ENCODE data around the gene NUCKS1.

NUCKS1 gene

GRCh38 chr1:205666372-205667166, 83.4 kb downstream of the NUCKS1 start:
- no peak for DNase-seq

DNA sequence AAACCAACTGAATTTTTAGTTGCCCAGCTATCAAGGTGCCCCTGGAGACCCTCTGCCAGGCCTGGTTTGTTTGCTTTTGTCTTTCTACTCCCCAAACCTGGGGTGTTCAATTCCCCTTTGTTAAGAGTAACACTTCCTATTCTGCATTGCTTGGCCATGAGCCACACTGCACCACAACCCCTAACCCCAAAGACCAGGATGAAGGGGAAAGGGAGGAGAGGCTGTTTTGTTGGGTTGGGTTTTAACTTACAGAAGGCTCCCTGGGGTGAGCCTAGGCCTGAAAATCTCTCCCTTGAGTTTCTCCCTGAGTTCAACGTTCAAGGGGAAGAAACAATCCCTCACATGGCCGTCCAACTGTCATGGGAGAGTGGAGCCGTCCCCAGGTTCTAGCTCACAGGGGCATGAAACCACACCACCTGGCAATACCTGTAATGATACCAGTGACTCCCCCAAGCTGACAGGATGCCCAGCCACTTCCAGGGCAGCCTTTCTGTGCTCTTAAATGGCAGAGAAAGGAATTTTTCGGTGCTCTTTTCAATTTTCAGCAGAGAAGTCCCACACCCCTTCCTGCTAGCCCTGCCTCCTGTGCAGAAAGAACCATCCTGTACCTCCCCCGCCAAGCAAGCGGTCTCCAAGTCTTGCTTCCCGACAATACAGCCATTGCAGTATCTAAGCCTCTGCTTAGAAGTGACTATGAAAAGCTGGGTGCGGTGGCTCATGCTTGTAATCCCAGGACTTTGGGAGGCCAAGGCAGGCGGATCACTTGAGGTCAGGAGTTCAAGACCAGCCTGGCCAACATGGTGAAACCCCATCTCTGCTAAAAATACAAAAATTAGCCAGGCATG, 84.6 kb downstream of the NUCKS1 start:
- no peak for DNase-seq

- no peak for DNase-seq
These were observed 85.5 kb downstream of the NUCKS1 start for GRCh38 chr1:205664399-205665017.

DNA sequence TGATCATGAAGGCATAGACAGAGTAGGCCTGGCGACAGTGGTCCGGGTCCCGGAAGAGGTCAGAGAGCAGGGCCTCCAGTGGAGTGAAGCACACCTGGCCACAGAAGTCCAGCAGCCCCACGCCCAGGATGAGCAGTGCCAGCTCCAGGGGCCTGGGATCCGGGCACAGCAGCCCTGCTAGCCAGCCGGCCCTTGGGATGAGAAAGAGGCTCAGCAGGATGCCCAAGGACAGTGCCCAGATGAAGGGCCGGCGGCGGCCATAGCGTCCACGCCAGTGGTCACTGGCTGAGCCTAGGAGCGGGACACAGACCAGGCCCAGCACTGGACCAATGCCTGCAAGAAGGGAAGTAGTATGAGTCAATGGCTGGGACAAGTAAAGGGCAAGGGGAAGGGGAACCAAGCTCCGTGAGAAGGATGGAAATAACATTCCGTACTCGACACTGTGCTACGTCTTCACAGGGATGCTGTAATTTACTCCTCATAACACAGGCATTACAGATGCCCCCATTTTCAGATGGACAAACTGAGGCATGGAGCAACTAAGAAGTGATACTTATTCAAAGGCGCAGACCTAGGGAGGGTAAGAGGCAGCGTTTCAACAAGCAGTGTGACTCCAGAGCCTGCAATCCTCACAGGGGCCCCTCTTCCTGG, 86.6 kb downstream of the NUCKS1 start:
- DNase-seq, result no peak
